Testis (tissue), 2 donors: ENCODE data around the gene MTCL1.

ENCODE experiments used
- POLR2A ChIP-seq: fragments of 450-650 bp; IDR thresholded peaks from one replicate; pipeline ENCODE4 v1.6.1; 2017; ENCODE audit warnings: antibody characterized with exemption, mild to moderate bottlenecking, moderate library complexity
- TF ChIP-seq, protein P1 (sequence below), 3 experiments: fragments of 450-650 bp in 2 of 3; fragments of 200-600 bp in 1 of 3; sonication (generic) in 1 of 3; IDR thresholded peaks; one replicate each; pipeline ENCODE4 v1.5.1; 2016 to 2019; ENCODE audit warnings: antibody characterized with exemption in 3 of 3, mild to moderate bottlenecking in 2 of 3, moderate library complexity in 1 of 3

GRCh38 chr18:8701546-8702118 lies 3.7 kb upstream of the MTCL1 start:
- TF ChIP-seq POLR2A, result no peak
- TF ChIP-seq, protein P1, sequence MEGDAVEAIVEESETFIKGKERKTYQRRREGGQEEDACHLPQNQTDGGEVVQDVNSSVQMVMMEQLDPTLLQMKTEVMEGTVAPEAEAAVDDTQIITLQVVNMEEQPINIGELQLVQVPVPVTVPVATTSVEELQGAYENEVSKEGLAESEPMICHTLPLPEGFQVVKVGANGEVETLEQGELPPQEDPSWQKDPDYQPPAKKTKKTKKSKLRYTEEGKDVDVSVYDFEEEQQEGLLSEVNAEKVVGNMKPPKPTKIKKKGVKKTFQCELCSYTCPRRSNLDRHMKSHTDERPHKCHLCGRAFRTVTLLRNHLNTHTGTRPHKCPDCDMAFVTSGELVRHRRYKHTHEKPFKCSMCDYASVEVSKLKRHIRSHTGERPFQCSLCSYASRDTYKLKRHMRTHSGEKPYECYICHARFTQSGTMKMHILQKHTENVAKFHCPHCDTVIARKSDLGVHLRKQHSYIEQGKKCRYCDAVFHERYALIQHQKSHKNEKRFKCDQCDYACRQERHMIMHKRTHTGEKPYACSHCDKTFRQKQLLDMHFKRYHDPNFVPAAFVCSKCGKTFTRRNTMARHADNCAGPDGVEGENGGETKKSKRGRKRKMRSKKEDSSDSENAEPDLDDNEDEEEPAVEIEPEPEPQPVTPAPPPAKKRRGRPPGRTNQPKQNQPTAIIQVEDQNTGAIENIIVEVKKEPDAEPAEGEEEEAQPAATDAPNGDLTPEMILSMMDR (IDR thresholded peaks at IDR 0.05), result no peak
